ENCODE results near the gene PADI4. TPM values are rescaled to one million over a fixed set of nuclear protein-coding genes. Genes with fewer than 3 reads are reported as not detected.

PADI4 gene
- total and polyA plus RNA-seq, 12 donors, result 0.05 to 0.72 (median 0.27) TPM; not detected in 5

DNA sequence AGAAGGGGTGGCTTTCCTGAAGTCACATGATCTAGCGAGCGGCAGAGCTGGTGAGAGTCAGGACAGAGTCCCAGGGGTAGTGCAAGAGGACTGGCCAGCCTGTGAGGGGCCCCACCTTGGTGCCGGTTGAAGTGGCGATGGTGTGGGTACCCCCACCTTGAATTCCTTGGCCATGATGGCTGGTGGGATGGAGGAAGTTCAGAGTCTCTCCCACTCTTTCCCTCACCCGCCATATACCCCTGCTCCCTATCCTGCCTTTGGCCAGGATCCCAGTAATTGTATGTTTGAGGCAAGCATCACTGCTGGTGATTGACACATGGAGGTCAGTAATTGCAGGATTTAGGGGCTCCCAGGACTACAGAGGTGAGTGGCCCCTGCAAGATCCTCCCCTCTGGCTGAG, 47.3 kb upstream of the PADI4 start:
- Histone ChIP-seq H3K36me3 (replicated peaks in 1 of 2) (no peaks in the 10 kb centered on the region), H3K4me3 (no peak overlapping the region), H3K27ac (no peak overlapping the region), H3K27me3 (peaks cover 7% of the 10 kb centered on the region), H3K9me3 (replicated peaks in 1 of 3) (no peaks in the 10 kb centered on the region), H3K4me1 (replicated peaks in 1 of 2) (no peaks in the 10 kb centered on the region)
- intact Hi-C loops (cut with DNase I), result no loop called here
- DNase-seq, result no peak
- WGBS, 4 donors, result 71 to 88% (median 79%) methylated on average over 5 of the region's 5 CpGs
- TF ChIP-seq, protein P1, sequence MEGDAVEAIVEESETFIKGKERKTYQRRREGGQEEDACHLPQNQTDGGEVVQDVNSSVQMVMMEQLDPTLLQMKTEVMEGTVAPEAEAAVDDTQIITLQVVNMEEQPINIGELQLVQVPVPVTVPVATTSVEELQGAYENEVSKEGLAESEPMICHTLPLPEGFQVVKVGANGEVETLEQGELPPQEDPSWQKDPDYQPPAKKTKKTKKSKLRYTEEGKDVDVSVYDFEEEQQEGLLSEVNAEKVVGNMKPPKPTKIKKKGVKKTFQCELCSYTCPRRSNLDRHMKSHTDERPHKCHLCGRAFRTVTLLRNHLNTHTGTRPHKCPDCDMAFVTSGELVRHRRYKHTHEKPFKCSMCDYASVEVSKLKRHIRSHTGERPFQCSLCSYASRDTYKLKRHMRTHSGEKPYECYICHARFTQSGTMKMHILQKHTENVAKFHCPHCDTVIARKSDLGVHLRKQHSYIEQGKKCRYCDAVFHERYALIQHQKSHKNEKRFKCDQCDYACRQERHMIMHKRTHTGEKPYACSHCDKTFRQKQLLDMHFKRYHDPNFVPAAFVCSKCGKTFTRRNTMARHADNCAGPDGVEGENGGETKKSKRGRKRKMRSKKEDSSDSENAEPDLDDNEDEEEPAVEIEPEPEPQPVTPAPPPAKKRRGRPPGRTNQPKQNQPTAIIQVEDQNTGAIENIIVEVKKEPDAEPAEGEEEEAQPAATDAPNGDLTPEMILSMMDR (IDR thresholded peaks at IDR 0.05), result no peak
- no peak for TF ChIP-seq POLR2A (IDR thresholded peaks at IDR 0.05)

DNA sequence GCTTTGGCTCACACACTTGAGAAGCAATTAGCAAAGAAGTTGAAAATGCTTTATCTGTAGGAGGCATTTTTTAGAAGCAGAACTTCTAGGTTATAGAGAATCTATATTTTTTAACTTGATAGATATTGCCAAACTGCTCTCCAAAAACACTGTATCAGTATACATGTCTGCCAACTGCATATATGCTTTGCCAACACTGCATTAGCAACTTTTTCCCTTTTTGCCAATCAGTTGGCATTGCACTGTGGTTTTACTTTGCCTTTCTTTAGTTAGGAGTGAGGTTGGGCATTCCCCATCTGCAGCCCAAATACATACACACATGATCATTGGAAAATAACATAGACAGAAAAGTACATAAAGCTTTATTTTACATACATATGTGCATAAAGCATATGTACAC, 44.1 kb upstream of the PADI4 start:
- H3K9me3 ChIP-seq (replicated peaks in 1 of 3), result no peaks in the 10 kb centered on the region
- H3K27me3 ChIP-seq, result peaks cover 7% of the 10 kb centered on the region
- no peak overlapping the region for H3K27ac ChIP-seq
- TF ChIP-seq POLR2A (IDR thresholded peaks at IDR 0.05), result no peak
- TF ChIP-seq, protein P1 (IDR thresholded peaks at IDR 0.05), result no peak
- intact Hi-C loops (cut with DNase I), result no loop called here
- H3K36me3 ChIP-seq (replicated peaks in 1 of 2), result no peaks in the 10 kb centered on the region
- DNase-seq, result no peak
- no peak overlapping the region for H3K4me3 ChIP-seq
- no peaks in the 10 kb centered on the region for H3K4me1 ChIP-seq (replicated peaks in 1 of 2)

DNA sequence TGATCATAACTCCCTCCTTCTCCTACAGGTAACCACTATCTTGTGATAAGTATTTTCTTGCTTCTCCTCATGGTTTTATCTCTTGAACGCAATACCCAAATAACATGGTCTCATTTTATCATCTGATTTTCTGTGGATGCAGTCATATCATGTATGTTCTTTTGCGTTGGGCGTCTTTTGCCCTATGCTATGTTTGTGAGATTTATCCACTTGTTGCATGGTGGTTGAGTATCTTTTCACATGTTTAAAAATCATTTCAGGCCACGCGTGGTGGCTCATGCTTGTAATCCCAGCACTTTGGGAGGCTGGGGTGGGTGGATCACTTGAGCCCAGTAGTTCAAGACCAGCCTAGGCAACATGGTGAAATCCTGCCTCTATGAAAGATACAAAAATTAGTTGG, 43.5 kb upstream of the PADI4 start:
- peaks cover 4% of the 10 kb centered on the region for H3K27me3 ChIP-seq
- no peaks in the 10 kb centered on the region for H3K9me3 ChIP-seq (replicated peaks in 1 of 3)
- intact Hi-C loops (cut with DNase I), result no loop called here
- H3K4me3 ChIP-seq, result no peak overlapping the region
- no peaks in the 10 kb centered on the region for H3K4me1 ChIP-seq (replicated peaks in 1 of 2)
- no peak overlapping the region for H3K27ac ChIP-seq
- 78 to 89% (median 88%) methylated on average over 5 of the region's 5 CpGs for WGBS, 4 donors
- TF ChIP-seq, protein P1 (IDR thresholded peaks at IDR 0.05), result no peak
- TF ChIP-seq POLR2A (IDR thresholded peaks at IDR 0.05), result no peak
- no peaks in the 10 kb centered on the region for H3K36me3 ChIP-seq (replicated peaks in 1 of 2)
- DNase-seq, result no peak

DNA sequence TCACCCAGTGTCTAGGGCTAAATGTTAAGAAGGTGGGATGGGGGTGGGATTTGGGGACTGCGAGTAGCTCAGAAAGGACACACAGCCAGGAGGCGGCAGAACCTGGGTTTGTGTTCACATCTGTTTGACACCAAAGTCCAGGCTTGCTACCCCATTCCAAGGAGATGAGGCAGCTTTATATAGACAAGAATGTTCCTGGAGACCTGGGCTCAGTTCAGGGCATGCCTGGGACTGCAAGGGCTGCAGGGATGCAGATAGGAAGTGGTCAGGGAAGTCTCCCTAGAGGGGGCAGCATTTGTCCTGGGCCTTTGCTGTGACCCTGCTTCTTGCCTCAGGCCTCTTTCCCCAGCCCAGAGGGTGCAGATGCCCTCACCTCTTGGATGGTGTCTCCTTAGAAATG, 42.8 kb upstream of the PADI4 start:
- Histone ChIP-seq H3K4me3 (no peak overlapping the region), H3K9me3 (replicated peaks in 1 of 3) (no peaks in the 10 kb centered on the region), H3K27ac (no peak overlapping the region), H3K36me3 (replicated peaks in 1 of 2) (no peaks in the 10 kb centered on the region), H3K4me1 (replicated peaks in 1 of 2) (no peaks in the 10 kb centered on the region), H3K27me3 (no peaks in the 10 kb centered on the region)
- DNase-seq, result no peak
- TF ChIP-seq, protein P1 (IDR thresholded peaks at IDR 0.05), result no peak
- TF ChIP-seq POLR2A (IDR thresholded peaks at IDR 0.05), result no peak
- WGBS, 4 donors, result 72 to 83% (median 74%) methylated on average over 2 of the region's 2 CpGs
- intact Hi-C loops (cut with DNase I), result no loop called here
